ENCODE results near the gene CLDN24. TPM values are rescaled to one million over a fixed set of nuclear protein-coding genes. Genes with fewer than 3 reads are reported as not detected.

CLDN24 gene
- total RNA-seq, 1 experiment from 2014 or later = not detected

GRCh38 chr4:183284965-183285364 lies 37.3 kb downstream of the CLDN24 start:
- Histone ChIP-seq H3K36me3 (ENCODE audit: control insufficient read depth in 1 of 2, insufficient read depth in 2 of 2, low read length in 2 of 2) (peaks cover 15 to 38% of the 10 kb centered on the region in 2 experiments), H2AFZ (ENCODE audit: low read depth, low read length, poor library complexity, severe bottlenecking) (no peak overlapping the region), H3K9me2 (ENCODE audit: insufficient read depth) (no peaks in the 10 kb centered on the region), H3K4me2 (ENCODE audit: low read length) (no peak overlapping the region), H3K9ac (ENCODE audit: low read length) (no peak overlapping the region), H3K4me1 (ENCODE audit: control insufficient read depth in 1 of 2, insufficient read depth in 2 of 2, low read length in 2 of 2) (no peaks in the 10 kb centered on the region), H3K79me2 (ENCODE audit: insufficient read depth, low read length) (no peaks in the 10 kb centered on the region), H4K20me1 (ENCODE audit: insufficient read depth) (no peaks in the 10 kb centered on the region), H3K9me3 (ENCODE audit: control insufficient read depth in 1 of 2, insufficient read depth in 1 of 2, low read depth in 1 of 2, low read length in 2 of 2) (no peaks in the 10 kb centered on the region), H3K27ac (ENCODE audit: low read depth, low read length) (no peak overlapping the region), H3K27me3 (ENCODE audit: insufficient read depth, low read length) (no peaks in the 10 kb centered on the region), H3K4me3 (replicated peaks in 1 of 2; ENCODE audit: low read depth in 1 of 2, low read length in 2 of 2) (no peak overlapping the region)
- ATAC-seq (no peak), DNase-seq (ENCODE audit: low read depth, low spot score) (no peak)
- intact Hi-C loops (cut with micrococcal nuclease) = no loop called here
- ChIA-PET POLR2A (no interaction called here), RAD21 (ENCODE audit: low non-redundant PET in 1 of 2, low total read pairs in 2 of 2, uncharacterized antibody in 2 of 2, unreplicated experiment in 2 of 2) (no interaction called here), CTCF (no interaction called here)
- TF ChIP-seq SP1 (IDR thresholded peaks at IDR 0.05; ENCODE audit: low read depth) = no peak
- no peak for TF ChIP-seq YY1 (IDR thresholded peaks at IDR 0.05; ENCODE audit: extremely low read depth, insufficient replicate concordance, low read depth, low read length)
- TF ChIP-seq REST (IDR thresholded peaks at IDR 0.05; ENCODE audit: low read depth) = no peak
- BruUV-seq (replicated peaks) = no TSS peak

- intact Hi-C loops (cut with micrococcal nuclease) = no loop called here
- H3K27me3 ChIP-seq (ENCODE audit: insufficient read depth, low read length) = no peaks in the 10 kb centered on the region
- BruUV-seq (replicated peaks) = no TSS peak
- no peak for TF ChIP-seq ATF3 (IDR thresholded peaks at IDR 0.05)
- TF ChIP-seq CEBPB (IDR thresholded peaks at IDR 0.05; ENCODE audit: low read depth) = no peak
- TF ChIP-seq EZH2 (IDR thresholded peaks at IDR 0.05) = no peak
- no peak for TF ChIP-seq JUND (IDR thresholded peaks at IDR 0.05)
- TF ChIP-seq ZBTB33 (IDR thresholded peaks at IDR 0.05; ENCODE audit: extremely low read depth, insufficient replicate concordance, low read length) = no peak
- TF ChIP-seq SP1 (IDR thresholded peaks at IDR 0.05; ENCODE audit: low read depth) = no peak
- no peak for TF ChIP-seq EZH2phosphoT487 (IDR thresholded peaks at IDR 0.05; ENCODE audit: borderline replicate concordance)
- TF ChIP-seq TCF7L2 (IDR thresholded peaks at IDR 0.05; ENCODE audit: borderline replicate concordance, extremely low read depth, insufficient read depth, insufficient read length) = no peak
- TF ChIP-seq YY1 (IDR thresholded peaks at IDR 0.05; ENCODE audit: extremely low read depth, insufficient replicate concordance, low read depth, low read length) = no peak
- TF ChIP-seq SRF (IDR thresholded peaks at IDR 0.05; ENCODE audit: low read depth) = no peak
- H3K4me2 ChIP-seq (ENCODE audit: low read length) = no peak overlapping the region
- H3K4me1 ChIP-seq (ENCODE audit: control insufficient read depth in 1 of 2, insufficient read depth in 2 of 2, low read length in 2 of 2) = no peaks in the 10 kb centered on the region
- H3K9me3 ChIP-seq (ENCODE audit: control insufficient read depth in 1 of 2, insufficient read depth in 1 of 2, low read depth in 1 of 2, low read length in 2 of 2) = no peaks in the 10 kb centered on the region
- H4K20me1 ChIP-seq (ENCODE audit: insufficient read depth) = no peaks in the 10 kb centered on the region
- ATAC-seq (no peak), DNase-seq (ENCODE audit: low read depth, low spot score) (no peak)
- no peaks in the 10 kb centered on the region for H3K9me2 ChIP-seq (ENCODE audit: insufficient read depth)
- no peak overlapping the region for H3K27ac ChIP-seq (ENCODE audit: low read depth, low read length)
- peaks cover 15 to 35% of the 10 kb centered on the region in 2 experiments for H3K36me3 ChIP-seq (ENCODE audit: control insufficient read depth in 1 of 2, insufficient read depth in 2 of 2, low read length in 2 of 2)
- H3K9ac ChIP-seq (ENCODE audit: low read length) = no peak overlapping the region
- no peak overlapping the region for H3K4me3 ChIP-seq (replicated peaks in 1 of 2; ENCODE audit: low read depth in 1 of 2, low read length in 2 of 2)
- RAD21 ChIA-PET (ENCODE audit: low non-redundant PET in 1 of 2, low total read pairs in 2 of 2, uncharacterized antibody in 2 of 2, unreplicated experiment in 2 of 2) = no interaction called here
- no peak overlapping the region for H2AFZ ChIP-seq (ENCODE audit: low read depth, low read length, poor library complexity, severe bottlenecking)
- H3K79me2 ChIP-seq (ENCODE audit: insufficient read depth, low read length) = no peaks in the 10 kb centered on the region
- CTCF ChIA-PET = no interaction called here
- POLR2A ChIA-PET = no interaction called here
Measured at GRCh38 chr4:183284258-183284785, 37.9 kb downstream of the CLDN24 start.
